ENCODE results near the gene CD3E.
A peak's percentile ranks its signal among the peaks of the same experiment; 100 is the strongest.

CD3E gene

GRCh38 chr11:118304568-118305248 lies at the start of gene CD3E:
Gene CD3E, plus strand, starts transcription at chr11:118304730. Its CDS starts 223 bp downstream, at chr11:118304953.
- DNase-seq (ENCODE audit: low spot score), result no peak

DNA sequence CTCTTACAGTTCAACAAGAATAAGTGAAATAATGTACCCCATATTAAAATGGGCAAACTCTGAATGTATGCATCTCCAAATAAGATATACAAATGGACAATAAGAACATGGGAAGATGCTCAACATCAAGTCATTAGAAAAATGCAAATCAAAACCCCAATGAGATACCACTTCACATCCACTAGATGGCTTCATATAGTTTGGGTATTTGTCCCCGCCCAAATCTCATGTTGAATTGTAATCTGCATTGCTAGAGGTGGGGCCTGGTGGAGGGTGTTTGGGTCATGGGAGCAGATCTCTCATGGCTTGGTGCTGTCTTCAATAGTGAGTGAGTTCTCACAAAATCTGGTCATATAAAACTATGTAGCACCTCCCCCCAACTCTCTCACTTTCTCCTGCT lies 46.1 kb upstream of the CD3E start:
- no peak for DNase-seq (ENCODE audit: low spot score)

DNA sequence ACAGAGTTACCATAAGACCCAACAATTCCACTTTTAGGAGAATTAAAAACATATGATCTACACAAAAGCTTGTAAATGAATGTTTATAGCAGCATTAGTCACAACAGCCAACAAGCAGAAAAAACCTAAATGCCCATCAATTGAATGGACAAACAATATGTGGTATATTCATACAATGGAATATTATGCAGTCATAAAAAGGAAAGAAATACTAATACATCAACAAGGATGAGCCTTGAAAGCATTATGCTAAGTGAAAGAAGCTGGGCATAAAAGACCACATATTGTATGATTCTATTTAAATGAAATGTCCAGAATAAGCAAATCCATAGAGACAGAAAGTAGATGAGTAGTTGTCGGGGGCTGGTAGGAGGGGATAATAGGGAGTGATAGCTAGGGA lies 45.4 kb upstream of the CD3E start:
- DNase-seq (ENCODE audit: low spot score), result no peak

DNA sequence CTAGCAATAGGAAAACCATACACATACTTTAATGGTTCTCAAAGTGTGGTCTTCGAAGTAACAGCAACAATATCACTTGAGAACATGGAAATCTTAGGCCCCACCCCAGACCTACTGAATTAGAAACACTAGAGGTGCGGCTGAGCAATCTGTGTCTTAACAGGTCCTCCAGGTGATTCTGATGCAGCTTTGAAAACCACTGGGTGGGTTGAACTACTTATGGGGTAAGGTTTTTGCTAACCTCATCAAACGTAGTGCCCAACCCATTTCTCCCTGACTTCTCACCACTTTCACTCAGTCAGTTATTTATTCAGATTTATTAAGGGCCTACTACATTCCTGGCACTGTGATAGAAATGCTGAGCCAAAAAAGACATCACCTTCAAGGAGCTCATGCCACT lies 44.2 kb upstream of the CD3E start:
- no peak for DNase-seq (ENCODE audit: low spot score)

- DNase-seq (ENCODE audit: low spot score), result no peak
Measured at GRCh38 chr11:118263112-118263511, 41.4 kb upstream of the CD3E start.

GRCh38 chr11:118263695-118264568 lies 40.6 kb upstream of the CD3E start, which contains the start of gene MPZL2:
Gene MPZL2, minus strand, starts transcription at chr11:118264297. Its CDS starts 144 bp downstream, at chr11:118264153.
- no peak for DNase-seq (ENCODE audit: low spot score)

DNA sequence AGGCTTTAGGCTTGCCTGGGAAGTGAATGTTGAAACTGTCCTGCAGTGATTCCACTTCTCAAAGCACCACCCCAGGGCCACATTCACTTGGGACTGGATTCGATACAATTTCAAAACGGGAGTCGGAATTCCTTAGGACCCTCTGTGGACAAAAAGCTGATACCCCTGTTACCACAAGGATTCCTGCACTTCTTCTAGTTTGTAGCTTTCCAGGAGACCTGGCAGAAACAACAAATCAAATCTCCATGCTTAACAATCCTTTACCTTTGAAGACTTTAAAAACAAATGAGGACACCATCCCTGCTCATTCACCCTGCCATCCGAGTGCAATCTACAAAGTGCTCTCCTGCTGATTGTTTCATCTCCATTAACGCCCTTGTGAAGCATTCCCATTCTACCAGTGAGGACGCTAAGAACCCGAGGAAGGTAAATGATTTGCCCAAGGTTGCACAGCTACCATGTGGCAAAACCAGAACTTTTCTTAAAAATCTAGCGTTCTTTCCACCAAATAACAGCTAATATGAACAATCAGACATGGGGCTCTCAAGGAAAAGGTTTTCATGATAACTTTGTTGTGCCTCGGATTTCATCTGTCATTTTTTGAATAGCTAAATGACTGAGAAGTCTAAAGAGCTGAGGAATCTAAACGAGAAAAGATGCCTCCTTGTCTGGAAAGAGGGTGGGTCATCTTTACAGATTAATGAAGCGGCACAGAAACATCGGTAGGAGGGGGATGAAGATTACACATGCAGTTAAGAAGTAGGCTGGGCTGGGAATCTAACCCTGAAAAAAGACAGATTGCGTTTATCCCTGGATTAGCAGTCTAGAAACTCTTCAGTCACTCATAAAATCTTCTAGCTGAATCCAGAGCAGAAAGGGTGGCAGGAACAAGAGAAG lies 39.7 kb upstream of the CD3E start:
- no peak for DNase-seq (ENCODE audit: low spot score)

DNA sequence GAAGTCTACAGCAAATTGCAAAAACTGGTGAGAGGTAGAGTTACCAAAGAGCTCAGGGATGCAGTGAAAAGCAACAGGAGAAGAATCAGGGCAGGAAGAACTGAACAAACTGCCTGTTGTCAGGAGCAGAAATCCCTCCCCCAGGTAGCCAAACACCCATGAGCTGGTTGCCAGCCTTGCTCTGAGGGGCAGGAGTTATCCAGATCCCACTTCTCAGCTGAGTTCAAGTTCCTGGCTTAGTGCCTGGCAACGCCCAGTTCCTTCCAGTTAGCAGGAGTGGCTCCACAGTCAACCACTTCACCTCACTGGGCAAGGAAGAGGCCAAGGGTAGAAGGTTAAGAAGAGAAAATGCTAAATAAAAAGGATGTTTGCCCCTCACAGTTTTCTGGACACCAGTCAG lies 38.6 kb upstream of the CD3E start:
- no peak for DNase-seq (ENCODE audit: low spot score)

DNA sequence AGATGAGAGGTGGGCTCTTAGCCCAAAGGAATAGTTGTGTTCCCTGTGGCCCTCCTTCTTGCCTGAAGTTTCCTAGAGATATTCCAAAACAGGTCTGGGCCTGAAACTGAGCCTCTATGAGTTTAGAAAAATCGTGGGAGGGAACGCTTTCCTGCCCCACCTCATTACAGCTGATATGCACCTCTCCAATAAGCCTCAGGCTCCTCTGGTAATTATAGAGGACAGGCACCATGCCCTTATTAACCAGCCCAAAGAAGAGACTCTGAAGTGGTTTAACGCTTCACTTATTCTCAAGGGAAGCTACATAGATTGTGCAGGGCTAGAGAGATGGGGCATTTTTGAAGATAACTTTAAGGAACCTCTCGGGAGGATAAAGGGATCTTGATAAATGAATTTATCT lies 37.0 kb upstream of the CD3E start:
- no peak for DNase-seq (ENCODE audit: low spot score)

DNA sequence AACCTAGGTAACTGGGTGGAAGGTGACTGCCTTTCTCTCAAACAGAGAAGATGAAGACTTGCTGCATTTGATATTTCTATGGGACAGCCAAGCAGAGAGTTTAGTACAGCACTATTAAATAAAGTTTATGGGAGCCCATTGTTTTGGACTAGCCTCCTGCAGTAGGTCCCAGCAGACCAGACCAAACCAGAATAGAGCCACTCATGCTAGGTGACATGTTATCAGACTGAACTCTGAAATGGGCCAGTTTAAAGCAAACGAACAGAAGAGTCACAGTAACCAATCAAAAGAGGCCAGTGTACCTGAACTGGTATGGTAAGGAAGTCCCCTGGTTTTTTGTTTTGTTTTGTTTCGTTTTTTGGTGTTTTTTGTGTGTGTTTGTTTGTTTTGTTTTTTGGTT lies 32.5 kb upstream of the CD3E start:
- no peak for DNase-seq (ENCODE audit: low spot score)

DNA sequence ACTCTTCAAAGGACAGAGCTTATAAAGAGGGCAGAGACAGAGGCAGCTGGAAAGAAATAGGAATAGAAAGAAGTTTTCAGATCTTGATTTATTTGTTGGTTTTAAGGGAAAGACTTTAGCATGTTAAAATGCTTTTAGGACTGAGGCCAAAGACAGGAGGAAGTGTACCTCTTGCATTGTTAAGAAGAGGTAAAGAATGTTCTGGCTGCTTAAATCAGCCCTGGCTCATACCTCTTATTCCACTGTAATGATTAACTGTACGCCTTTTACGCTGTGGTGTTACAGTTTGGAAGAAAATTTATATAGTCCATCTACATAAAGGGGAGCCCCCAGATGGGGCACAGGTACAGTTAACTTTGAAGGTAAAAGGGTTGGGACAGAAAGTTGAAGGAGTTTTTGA lies 30.3 kb upstream of the CD3E start:
- no peak for DNase-seq (ENCODE audit: low spot score)

DNA sequence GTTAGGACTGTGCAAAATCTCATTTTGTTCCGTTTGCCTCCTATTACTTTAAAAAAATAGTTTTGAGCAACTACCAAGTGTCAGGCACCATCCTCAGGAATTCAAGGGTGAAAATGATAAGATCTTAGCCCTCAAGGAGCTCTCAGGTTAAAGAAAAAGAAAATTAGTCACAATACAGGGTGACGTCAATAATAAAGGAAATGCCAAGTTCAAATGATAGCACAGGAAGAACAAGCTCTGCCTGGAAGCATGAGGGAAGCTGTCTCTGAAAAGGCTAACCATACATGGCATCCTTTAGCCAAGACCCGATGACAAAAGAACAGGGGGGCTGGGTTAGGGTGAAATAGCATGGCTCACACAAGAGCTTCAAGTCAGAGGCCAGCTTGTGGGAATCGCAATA lies 29.4 kb upstream of the CD3E start:
- DNase-seq (ENCODE audit: low spot score), result no peak

- no peak for DNase-seq (ENCODE audit: low spot score)
Measured at GRCh38 chr11:118276422-118276821, 28.1 kb upstream of the CD3E start.

DNA sequence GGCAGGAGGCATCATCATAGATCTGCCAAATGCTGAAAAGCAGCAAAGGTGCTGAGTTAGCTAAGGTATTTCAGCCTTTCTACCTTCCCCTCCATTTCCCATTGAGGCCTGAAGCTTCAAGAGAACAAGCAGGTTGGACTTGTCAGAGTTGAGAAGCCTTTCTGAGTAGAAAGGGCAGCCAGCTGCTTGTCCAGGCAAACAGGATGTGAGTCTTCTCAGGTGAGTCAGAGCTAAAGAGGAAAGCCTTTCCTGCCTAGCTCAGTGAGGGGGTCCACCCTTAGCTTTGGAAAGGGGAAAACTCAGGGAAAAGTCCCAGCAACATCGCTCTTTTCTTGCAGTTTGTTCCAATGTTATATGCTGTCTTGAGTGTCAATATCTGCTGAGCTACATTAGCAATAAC lies 27.2 kb upstream of the CD3E start:
- no peak for DNase-seq (ENCODE audit: low spot score)

- no peak for DNase-seq (ENCODE audit: low spot score)
Measured at GRCh38 chr11:118281284-118281683, 23.2 kb upstream of the CD3E start.

GRCh38 chr11:118282606-118283005 lies 21.9 kb upstream of the CD3E start:
- DNase-seq (ENCODE audit: low spot score), result no peak

DNA sequence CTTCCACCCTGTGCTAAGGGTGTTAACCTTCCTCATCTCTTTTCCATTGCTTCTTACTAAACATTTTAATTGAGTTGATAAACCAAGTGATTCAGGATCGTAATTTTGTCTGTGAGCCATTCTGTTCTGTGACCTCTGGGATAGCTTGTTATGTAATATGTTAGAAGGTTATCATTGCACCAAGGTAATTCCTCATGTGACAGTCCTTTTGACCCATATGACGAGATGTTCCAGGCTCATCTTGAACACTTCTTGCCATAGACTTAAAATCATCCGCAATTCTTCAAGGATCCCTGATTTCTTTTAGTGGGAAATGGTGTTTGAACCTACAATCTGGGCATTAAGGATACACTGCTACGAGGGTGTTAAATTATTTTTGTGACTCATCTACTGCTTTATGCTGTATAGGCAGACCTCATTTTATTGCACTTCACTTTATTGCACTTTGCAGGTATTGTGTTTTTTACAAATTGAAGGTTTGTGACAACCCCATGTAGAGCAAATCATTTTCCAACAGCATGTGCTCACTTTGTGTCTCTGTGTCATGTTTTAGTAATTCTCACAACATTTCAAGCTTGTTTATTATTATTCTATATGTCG lies 21.4 kb upstream of the CD3E start:
- DNase-seq (ENCODE audit: low spot score), result no peak

GRCh38 chr11:118283756-118284350 lies 20.7 kb upstream of the CD3E start:
- no peak for DNase-seq (ENCODE audit: low spot score)

DNA sequence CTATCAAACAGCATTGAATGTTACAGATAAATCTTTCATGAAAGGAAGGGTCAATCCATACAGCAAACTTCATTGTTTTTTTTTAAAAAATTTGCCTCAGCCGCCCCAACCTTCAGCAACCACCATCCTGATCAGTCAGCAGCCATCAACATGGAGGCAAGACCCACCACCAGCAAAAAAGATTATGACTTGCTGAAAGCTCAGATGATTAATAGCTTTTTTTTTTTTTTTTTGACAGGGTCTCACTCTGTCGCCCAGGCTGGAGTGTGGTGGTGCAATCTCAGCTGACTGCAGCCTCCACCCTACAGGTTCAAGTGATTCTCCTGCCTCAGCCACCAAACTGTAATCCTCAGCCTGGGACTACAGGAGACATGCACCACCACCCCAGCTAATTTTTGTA lies 18.0 kb upstream of the CD3E start:
- DNase-seq (ENCODE audit: low spot score), result no peak

GRCh38 chr11:118287006-118287405 lies 17.5 kb upstream of the CD3E start:
- no peak for DNase-seq (ENCODE audit: low spot score)

DNA sequence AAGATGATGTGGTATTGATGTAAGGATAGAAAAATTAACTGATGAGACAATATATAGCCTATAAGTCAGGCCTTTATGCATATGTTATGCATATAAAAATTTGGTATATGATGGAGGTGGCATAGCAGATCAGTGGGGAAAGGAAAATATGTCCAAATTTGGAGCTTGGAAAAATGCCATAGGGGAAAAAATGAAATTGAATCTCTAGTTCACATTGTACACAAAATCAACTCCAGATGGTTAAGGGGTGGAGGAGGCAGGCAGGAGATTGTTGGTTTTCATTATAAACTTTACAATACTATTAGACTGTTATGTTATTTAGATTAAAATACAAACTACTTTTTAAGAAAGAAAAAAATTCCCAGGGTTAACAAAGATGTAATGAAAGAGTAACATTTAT lies 15.1 kb upstream of the CD3E start:
- no peak for DNase-seq (ENCODE audit: low spot score)

DNA sequence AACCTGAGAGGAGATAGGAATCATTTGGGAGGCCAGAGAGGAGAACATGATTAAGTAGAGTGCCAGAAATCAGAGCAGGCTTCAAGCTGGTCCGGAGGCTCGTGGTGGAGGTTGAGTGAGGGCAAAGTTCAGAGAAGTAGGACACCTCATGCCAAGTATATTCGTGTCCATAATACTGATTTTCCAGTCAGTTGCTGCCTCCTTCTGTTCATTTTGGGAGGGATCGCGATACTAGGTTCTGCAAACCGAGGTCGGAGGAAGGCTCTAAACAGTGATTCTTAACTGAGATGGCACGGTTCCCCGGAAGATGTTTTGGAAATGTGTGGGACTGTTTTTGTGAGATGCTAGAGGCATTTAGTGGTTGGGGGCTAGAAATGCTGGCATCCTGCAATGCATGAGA lies 13.6 kb upstream of the CD3E start:
- peak; percentile 46 for DNase-seq (ENCODE audit: low spot score)

Measured in Ammon's horn (tissue), 1 donor.